Stimulated activated CD4-positive, alpha-beta T cell treated with anti-CD3 and anti-CD28 coated beads, TNF-alpha, amount 100 ng/mL, for 4 hours (primary cell): ENCODE results near the gene SGCA.
A peak's percentile ranks its signal among the peaks of the same experiment; 100 is the strongest.

ENCODE experiments used
- DNase-seq, 3 experiments: peaks; one replicate each; pipeline ENCODE4 v3.0.0-alpha.2; 2020; ENCODE audit warnings: low read depth in 3 of 3

The SGCA gene

GRCh38 chr17:50166518-50167181, 845 bp downstream of the SGCA start:
- no peak for DNase-seq

- no peak for DNase-seq
These were observed 1.6 kb downstream of the SGCA start for GRCh38 chr17:50167371-50167770.

- no peak for DNase-seq
These were observed 2.5 kb downstream of the SGCA start for GRCh38 chr17:50168319-50168718.

GRCh38 chr17:50169121-50169764, 3.4 kb downstream of the SGCA start:
- peak in 1 of 3 experiments; percentile 15 for DNase-seq

GRCh38 chr17:50169881-50170459, 4.2 kb downstream of the SGCA start:
- DNase-seq: no peak

- no peak for DNase-seq
These were observed 5.0 kb downstream of the SGCA start for GRCh38 chr17:50170662-50171370.

DNA sequence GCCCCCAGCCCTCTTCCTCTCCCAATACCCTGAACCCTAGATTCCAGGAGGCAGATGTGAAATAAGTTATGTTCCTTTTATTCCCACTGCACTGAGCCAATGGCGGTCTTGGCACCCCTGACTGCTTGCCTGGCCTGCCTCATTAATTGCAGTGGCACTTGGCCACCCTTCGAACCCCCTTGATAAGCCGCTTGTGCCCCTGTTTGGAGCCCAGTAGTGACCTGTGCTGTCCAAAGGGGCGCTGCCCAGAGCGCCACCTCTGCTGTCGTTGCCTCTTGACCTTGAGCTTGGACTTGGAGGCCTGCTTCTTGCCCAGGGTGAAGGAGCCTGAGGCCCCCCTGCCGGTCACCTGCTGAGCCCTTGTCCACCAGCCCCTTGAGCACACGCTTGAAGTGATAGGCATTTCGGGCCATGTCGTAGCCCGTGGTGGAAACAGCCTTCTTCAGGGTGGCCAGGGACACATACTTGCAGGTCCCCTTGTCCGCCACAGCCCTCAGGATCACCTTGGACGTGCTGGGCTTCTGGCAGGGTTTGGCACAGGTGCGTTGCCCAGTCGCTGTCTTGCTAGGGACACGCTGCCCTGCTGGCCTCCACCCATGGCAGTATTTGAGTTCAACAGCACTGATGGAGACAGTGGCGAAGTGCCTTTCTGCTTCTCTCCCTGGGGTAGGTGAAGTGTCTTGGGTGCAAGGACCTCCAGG, 5.7 kb downstream of the SGCA start:
- DNase-seq: no peak

DNA sequence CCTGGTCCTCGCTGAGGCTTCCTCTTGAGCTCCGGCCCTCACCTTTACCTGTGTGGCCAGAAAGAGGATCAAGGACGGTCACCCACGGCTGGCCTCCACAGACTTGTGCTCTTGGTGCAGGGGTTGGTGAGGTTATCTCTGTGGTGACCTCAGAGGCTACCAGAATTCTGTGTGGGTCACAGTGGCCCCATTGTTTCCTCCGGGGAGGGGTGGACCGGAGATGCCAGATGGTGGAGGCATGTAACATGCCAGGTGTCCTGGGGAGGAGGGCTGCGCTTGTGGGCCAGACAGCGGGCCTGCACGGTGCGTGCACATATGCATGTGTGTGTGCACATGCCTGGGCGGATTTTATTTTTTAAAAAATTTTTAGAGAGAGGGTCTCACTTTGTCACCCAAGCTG, 6.3 kb downstream of the SGCA start:
- DNase-seq: no peak

- no peak for DNase-seq
These were observed 7.1 kb downstream of the SGCA start for GRCh38 chr17:50172936-50173334.

DNA sequence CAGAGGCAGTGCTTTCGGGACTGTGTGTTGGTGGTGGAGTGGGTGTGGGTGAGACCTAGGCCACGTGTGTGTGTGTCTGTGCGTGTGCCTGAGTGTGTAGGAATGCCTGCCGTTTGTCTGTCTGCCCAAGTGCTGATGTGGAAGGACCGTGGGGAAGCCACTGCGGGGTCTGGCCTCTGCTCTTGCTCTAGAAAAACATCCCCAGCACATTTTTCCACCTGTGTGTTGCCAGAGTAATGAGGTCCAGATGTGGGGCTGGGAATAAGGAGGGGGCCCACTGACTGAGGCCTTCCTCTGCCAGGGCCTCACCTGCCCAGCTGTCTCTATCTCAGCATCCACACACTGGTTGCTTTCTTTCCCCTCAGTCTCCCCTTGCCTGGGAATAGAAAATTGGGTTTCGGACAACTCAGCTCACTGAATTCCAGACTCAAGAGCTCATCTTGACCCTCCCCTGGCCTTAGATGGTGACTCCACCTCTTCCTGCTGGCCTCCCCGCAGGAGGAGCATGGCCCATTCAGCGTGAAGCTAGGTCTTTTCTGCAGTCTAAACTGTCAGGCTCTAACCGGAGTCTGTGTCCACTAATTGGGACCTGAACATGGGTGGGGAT, 7.6 kb downstream of the SGCA start:
- no peak for DNase-seq

GRCh38 chr17:50174444-50174843, 8.6 kb downstream of the SGCA start:
- DNase-seq: no peak

- no peak for DNase-seq
These were observed 9.4 kb downstream of the SGCA start for GRCh38 chr17:50175035-50175807.

DNA sequence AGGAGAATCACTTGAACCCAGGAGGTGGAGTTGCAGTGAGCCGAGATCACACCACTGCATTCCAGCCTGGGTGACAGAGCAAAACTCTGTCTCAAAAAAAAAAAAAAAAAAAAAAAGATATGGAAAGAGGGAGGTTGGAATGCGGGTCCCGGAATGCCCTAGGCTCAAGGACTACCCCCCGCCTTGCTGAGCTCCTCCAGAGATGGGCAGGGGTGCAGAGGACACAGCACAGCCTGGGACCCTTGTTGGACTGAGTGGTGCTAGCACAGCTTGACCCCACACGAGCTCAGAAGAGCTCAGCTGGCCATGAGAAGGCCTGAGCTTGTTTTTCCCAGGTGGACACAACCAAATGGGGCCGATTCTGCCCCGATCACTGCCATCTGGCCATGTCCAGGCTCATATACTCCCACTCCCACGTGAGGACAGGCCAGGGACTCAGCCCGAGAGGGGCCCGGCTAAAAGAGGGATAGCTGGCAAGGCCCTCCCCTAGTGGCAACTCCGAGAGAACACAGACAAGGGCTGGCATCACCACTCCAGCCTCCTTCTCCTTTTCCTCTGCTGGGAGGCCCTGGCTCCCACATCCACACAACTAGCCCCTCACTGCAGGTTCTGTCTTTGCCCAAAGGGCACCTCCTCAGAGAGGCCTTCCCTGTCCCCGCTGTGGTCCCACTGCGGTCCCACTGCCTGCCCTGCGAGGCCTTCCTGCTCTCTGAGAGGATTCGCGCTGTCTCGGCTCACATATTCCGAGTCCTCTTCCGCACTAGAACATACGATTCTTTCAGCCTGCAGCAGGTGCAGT, 11.0 kb downstream of the SGCA start:
- DNase-seq: no peak

DNA sequence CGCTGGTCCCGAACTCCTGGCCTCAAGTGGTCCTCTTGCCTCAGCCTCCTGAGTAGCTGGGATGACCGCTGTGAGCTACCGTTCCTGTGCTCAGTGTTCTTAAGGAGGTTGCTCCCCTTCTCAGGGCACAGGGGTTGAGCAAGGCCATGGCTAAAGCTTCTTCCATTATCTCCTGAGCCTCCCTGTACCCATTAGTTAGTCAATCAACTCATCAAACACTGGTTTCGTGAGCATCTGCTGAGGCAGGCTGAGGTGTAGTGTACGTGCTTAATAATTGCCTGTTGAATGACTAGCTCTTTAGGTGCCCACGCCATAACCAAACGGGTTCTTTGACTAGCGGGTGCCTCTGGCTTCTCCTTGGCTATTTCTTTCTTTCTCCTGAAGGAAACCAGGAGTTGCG, 11.7 kb downstream of the SGCA start:
- DNase-seq: no peak

DNA sequence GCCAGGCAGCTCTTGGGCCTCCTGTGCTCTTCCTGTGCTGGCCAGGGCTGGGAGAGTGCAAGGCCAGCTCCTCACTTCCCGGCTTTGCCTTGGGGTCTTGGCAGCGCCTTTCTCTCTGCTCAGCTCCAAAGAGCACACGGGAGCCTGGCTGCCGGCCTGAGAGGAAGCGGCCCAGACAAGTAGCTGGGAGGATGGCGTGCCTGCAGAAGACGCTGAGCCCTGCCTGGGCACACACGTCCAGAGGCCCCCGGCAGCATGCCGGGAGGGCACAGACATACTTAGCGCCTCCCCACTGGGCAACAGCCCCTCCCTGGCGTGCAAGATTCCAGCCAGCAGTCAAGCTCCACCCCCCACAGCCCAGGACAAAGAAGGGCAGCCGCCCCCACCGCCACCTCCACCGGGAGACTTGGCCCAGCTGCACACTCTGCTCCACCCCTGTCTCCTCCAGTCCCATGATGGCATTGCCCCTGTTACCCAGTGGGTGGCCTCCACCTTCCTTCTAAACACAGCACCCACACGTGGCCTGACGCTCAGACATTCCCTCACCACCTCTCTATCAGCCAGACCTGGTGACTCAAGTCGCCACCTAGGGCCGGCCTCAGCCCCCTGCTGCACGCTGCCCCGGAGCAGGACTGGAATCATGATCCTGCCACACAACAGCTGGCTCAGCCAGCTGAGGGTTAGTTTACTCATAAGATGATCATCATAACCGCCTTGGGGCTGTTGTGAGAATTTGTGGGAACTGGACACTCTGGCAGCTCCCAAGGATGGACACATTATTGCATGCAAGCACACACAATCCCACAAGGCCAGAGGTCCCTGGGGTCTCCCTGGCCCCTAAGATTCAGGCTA, 12.4 kb downstream of the SGCA start:
- DNase-seq: peak in 2 of 3 experiments; percentile 18 to 20

GRCh38 chr17:50180111-50180510, 14.3 kb downstream of the SGCA start:
- DNase-seq: no peak

- no peak for DNase-seq
These were observed 14.8 kb downstream of the SGCA start for GRCh38 chr17:50180620-50181019.

DNA sequence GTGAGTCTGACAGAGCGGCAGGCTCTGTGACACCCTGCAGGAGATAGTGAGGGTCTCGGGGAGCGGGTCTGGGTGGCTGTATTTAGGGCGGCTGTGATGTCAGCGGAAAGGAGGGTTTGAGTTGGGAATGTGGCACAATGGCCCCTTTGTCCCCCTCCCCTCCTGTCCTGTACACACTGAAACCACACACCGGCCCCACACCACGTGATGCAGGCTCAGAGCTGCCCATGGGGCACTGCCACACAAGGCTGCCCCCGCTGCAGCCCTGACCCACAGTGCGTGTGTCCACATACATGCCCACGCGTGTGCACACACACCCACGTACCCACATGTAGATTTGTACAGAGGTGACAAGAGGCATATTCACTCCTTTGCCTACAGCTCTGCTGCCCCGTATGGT, 15.3 kb downstream of the SGCA start:
- no peak for DNase-seq
